ENCODE data around the gene PPP2R2B.

- TF ChIP-seq CTCF (conservative IDR thresholded peaks at IDR 0.05; ENCODE audit: low read depth, low read length) (no peak), EZH2 (IDR thresholded peaks at IDR 0.05; ENCODE audit: borderline replicate concordance, low read depth, low read length, poor library complexity, severe bottlenecking) (no peak)
Observed at GRCh38 chr5:146659961-146660360, 218.6 kb downstream of the PPP2R2B start.
